Activated CD4-positive, alpha-beta T cell treated with anti-CD3 and anti-CD28 coated beads, Interleukin-2, amount 50 U/mL, for 24 hours (primary cell): Measurements from ENCODE around the gene EMX1.
A peak's percentile ranks its signal among the peaks of the same experiment; 100 is the strongest.

Source experiments
- DNase-seq, 2 donors: peaks; one replicate each; pipeline ENCODE4 v3.0.0-alpha.2; 2020; ENCODE audit warnings: low read depth in 1 of 2, low spot score in 1 of 2

Gene EMX1

GRCh38 chr2:72917138-72917876 lies at the start of gene EMX1:
Gene EMX1, plus strand, starts transcription at chr2:72917519. Its CDS starts 334 bp downstream, at chr2:72917853.
- DNase-seq, result peak in 1 of 2 donors; percentile 25

DNA sequence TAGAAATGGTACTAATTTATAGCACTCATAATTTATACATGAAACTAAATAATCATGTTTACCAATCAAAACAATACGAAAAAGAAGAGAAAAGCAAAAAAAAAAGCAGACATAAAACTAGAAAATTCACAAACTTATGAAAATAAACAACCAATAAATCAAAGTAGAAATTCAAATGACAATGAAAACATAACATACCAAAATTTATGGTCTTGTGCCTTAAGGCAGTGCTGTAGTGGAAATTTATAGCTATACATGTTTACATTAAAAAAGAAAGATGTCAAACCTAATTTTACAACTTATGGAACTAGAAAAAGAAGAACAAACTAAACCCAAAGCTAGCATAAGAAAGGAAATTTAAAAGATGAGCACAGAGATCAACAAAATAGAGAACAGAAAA lies 46.3 kb upstream of the EMX1 start:
- DNase-seq, result no peak

DNA sequence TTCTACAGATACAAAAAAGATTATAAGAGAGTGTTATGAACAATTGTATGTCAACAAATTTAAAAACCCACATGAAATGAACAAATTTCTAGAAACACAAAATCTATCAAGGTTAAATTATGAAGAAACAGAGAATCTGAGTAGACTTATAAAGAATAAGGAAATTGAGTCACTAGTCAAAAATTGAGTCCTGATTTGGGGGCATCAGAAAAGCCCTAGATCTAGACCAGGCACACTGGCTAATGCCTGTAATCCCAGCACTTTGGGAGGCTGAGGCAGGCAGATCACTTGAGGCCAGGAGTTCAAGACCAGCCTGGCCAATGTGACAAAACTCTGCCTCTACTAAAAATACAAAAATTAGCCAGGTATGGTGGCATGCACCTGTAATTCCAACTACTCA lies 45.4 kb upstream of the EMX1 start:
- no peak for DNase-seq

DNA sequence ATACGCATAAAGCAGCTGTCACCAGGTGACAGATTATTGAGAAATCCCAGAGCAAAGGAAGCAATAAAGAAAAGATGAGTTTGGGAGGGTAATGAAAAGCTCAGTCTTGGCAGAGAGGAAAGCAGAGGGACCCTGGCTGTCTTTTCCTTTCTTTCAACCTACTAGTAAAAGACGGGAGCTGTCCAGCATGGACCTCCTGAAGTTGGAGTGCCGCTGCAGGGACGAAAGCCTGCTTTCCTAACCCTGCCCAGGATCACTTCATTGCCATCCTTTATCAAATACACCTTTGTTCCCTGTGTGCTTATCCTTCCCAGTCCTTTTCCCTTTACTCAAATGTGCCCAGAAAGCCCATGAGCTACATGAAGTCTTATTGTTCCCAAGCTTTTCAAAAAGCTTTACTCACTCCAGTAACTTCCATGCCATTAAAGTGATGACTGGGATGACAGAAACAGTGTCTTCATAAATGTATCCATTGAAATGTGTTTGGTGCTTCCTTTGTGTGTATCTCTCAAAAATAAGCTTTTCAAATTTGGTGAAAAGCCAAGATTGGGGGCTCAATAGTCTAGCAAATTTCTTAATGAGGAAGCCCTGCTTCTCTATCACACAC lies 33.9 kb upstream of the EMX1 start:
- DNase-seq, result no peak

DNA sequence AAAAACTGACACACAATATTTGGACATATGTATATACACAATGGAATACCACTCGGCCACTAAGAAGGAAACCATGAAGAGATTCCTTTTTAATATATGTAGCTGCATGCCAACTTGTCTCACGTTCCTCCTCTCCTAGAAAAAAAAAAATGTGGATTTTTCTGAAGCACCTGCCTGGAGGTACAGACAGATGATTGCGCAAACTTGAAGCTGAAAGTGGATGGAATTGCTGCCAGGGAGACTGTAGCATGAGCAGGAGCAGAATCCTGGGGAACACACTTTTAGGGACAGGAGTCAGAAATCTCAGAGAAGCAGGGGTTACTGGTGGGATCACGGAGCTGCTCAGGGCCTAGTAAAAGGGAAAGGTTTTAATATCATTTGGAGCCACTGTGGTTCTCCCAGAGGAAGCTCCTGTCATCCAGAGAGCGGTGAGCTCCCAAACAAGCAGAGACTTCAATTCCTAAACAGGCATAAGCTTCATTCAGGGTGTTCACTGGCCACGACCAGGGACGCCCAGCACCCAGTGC lies 30.8 kb upstream of the EMX1 start:
- DNase-seq, result no peak

DNA sequence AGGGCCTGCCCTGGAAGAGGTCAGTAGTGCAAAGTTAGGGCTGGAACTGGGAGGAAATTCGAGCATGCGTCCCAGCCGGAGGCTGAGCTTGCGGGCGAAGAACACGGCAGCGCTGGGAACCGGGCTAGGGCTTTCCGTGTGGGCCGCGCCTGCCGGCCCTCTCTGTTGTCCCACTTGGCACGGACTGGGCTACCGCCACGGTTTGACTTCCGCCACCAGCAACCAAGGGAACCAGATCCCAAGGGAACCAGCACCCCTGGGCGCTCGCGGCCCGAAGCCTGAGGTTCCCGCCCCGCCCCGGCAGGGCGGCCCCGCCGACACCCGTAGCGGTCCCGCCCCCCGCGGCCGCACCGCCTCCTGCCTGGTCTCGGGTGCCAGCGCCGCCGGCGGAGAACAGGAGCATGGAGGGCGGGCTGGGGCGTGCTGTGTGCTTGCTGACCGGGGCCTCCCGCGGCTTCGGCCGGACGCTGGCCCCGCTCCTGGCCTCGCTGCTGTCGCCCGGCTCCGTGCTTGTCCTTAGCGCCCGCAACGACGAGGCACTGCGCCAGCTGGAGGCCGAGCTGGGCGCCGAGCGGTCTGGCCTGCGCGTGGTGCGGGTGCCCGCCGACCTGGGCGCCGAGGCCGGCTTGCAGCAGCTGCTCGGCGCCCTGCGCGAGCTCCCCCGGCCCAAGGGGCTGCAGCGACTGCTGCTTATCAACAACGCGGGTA lies 30.1 kb upstream of the EMX1 start, which contains the start of gene SPR:
TSS of gene SPR (plus strand) at position 377 of the 708 bp plus-strand sequence. CDS start at position 402, 25 bp downstream.
- peak; percentile 37 to 53 for DNase-seq

GRCh38 chr2:72887740-72888437 lies 29.4 kb upstream of the EMX1 start:
- DNase-seq, result peak; percentile 24 to 49

- DNase-seq, result no peak
Measured at GRCh38 chr2:72888438-72889202, 28.7 kb upstream of the EMX1 start.

DNA sequence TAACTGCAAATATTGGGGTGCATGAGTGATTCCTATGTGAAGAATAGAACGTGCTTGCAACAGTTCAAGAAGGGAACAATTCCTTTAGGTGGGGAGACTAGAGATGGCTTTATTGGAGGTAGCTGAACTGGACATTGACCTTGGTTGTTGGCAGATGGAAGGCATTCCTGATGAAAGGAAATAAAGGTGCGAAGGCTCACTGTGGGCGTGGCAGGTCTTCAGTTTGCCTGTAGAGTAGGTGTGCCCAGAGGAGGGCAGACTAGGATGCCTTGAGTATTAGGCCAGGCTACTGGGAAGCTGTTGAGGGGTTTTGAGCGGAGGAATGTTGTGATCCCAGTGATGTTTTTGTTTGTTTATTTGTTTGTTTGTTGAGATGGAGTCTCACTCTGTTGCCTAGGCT lies 27.3 kb upstream of the EMX1 start:
- no peak for DNase-seq

- DNase-seq, result no peak
Measured at GRCh38 chr2:72891091-72891818, 26.1 kb upstream of the EMX1 start.

DNA sequence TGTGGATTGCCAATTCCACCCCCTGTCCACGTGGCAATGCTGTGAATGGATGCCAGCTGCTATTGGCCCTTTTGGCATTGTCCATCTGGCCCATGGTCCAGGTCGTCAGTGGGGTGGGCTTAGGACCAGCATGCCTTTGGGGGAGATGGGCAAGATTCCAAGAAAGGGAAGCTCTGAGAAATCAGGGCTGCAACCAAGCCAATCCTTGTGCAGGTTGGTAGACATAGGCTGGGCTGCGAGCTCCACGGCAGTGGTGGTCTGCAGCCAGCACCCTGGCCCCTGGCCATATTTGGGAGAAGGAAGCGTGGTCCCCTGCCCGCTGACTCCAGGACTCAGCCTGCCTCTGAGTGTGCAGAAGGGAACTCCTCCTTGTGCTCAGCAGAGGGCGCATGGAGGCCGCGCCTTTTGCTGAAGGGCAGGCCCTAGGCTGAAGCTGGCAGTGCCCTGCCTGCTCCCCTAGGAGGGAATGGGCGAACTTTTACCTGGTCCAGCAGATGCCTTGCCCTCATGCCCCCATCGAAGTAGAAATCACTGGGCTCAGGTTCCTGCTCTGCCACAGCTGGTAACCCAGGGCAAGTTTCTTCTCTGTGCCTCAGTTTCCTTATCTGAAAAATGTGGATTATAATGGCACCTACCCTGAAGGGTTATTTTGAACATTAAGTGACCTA lies 24.7 kb upstream of the EMX1 start:
- peak in 1 of 2 donors; percentile 47 for DNase-seq

DNA sequence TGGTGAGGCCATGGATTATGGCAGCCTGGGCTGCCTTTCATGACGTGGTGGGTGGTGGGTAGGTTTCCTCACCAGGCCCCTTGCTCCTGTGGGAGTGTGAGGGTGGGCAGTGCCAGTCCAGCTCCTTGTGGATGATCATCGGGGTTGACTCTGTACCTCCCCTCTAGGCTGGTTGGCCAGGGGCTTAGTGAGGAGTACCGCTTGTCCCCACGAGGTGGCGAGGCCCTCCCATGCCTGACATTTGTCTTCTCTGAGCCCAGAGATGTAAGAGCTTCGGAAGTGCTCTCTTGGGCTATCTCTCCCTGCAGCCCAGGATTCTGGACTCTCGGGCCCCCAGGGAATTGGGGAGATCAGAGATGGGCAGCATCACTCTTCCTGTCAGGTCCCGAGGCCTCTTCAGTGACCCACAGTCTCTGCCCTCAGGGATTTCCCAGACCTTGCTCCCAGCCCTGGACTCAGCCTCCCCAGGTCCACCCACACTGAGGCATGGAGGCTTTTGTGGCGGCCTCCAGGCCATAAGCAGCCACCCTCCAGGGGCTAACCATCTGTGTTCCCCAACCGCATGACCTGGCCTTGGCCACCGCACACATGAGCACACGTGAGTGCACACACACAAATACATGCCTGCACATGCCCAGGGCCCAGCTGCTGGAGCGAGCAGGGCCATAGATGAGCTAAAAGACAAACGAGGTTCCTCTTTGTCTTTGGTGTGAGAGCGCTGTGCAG lies 23.6 kb upstream of the EMX1 start:
- DNase-seq, result no peak

DNA sequence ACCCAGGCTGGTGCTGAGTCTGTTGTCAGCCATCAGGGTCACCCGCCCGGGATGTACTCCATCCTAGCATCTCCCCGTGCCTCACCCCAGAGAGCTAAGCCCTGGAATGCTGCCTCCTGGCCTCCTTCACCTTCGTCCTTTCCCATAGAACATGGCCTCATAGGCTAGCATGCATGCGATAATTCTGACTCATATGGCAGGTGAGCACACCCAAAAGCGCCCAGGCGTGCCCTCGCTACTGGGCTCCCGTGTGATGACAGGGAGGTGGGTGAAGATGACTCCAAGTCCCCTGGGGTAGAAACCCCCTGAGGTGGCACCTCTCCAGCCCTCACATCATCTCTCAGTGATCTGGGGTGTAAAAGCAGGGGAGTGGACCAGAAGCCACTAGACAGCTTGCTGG lies 22.8 kb upstream of the EMX1 start:
- DNase-seq, result no peak

- no peak for DNase-seq
Measured at GRCh38 chr2:72895154-72895553, 22.2 kb upstream of the EMX1 start.

GRCh38 chr2:72895759-72896281 lies 21.5 kb upstream of the EMX1 start:
- no peak for DNase-seq

- no peak for DNase-seq
Measured at GRCh38 chr2:72896446-72896845, 20.9 kb upstream of the EMX1 start.

- no peak for DNase-seq
Measured at GRCh38 chr2:72897785-72898584, 19.3 kb upstream of the EMX1 start.

DNA sequence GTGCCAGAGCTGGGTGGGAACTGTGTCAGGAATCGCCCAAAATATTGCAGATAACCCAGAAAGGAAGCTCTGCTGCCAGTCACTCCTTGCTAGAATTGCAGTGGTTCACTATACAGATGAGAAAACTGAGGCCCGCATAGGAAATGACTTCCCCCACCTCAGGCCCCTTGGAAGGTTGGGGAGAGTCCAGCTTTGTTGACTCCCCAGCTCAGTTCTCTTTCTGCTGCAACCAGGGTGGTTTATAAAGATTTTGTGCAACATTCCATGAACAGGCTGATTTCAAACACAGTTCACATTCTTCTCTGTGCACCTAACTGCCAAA lies 18.8 kb upstream of the EMX1 start:
- no peak for DNase-seq
